ENCODE results near the gene TCF7L2.

Gene TCF7L2

GRCh38 chr10:113138937-113139585 is 189.0 kb downstream of the TCF7L2 start:
- peak; percentile 31; the same call in 2 of the 3 replicates for ATAC-seq
- no peak for TF ChIP-seq ESRRG (CRISPR knock-in tag; IDR thresholded peaks at IDR 0.05)
- no peak for TF ChIP-seq POU6F1 (CRISPR knock-in tag; IDR thresholded peaks at IDR 0.05; ENCODE audit: borderline replicate concordance, low read depth)
- TF ChIP-seq ARNTL (CRISPR knock-in tag; IDR thresholded peaks at IDR 0.05; ENCODE audit: borderline replicate concordance, low read depth), result no peak
- no peak for TF ChIP-seq ZFP3 (CRISPR knock-in tag; IDR thresholded peaks at IDR 0.05)
- no peak for TF ChIP-seq PPARA (CRISPR knock-in tag; IDR thresholded peaks at IDR 0.05; ENCODE audit: borderline replicate concordance)
- no peak for TF ChIP-seq PATZ1 (CRISPR knock-in tag; IDR thresholded peaks at IDR 0.05; ENCODE audit: borderline replicate concordance)
- no peak for TF ChIP-seq ZNF8 (CRISPR knock-in tag; IDR thresholded peaks at IDR 0.05)
- TF ChIP-seq CSRNP3 (CRISPR knock-in tag; IDR thresholded peaks at IDR 0.05), result no peak
- no peak for TF ChIP-seq TSHZ2 (CRISPR knock-in tag; IDR thresholded peaks at IDR 0.05)
- no peak for TF ChIP-seq ZNF70 (CRISPR knock-in tag; IDR thresholded peaks at IDR 0.05)
- TF ChIP-seq GLIS3 (CRISPR knock-in tag; IDR thresholded peaks at IDR 0.05), result no peak
- TF ChIP-seq RARB (CRISPR knock-in tag; IDR thresholded peaks at IDR 0.05), result no peak
- TF ChIP-seq ZNF565 (CRISPR knock-in tag; conservative IDR thresholded peaks at IDR 0.05; ENCODE audit: low read depth), result no peak
- TF ChIP-seq TCF4 (CRISPR knock-in tag; IDR thresholded peaks at IDR 0.05; ENCODE audit: borderline replicate concordance), result no peak

GRCh38 chr10:113139699-113140098 is 189.7 kb downstream of the TCF7L2 start:
- TF ChIP-seq TSHZ2 (CRISPR knock-in tag; IDR thresholded peaks at IDR 0.05) (no peak), ZNF565 (CRISPR knock-in tag; conservative IDR thresholded peaks at IDR 0.05; ENCODE audit: low read depth) (no peak), PATZ1 (CRISPR knock-in tag; IDR thresholded peaks at IDR 0.05; ENCODE audit: borderline replicate concordance) (no peak), TOX (CRISPR knock-in tag; IDR thresholded peaks at IDR 0.05; ENCODE audit: borderline replicate concordance) (no peak), CSDC2 (CRISPR knock-in tag; IDR thresholded peaks at IDR 0.05) (no peak), RARB (CRISPR knock-in tag; IDR thresholded peaks at IDR 0.05) (no peak), GLIS3 (CRISPR knock-in tag; IDR thresholded peaks at IDR 0.05) (no peak), ZNF8 (CRISPR knock-in tag; IDR thresholded peaks at IDR 0.05) (no peak), ARNTL (CRISPR knock-in tag; IDR thresholded peaks at IDR 0.05; ENCODE audit: borderline replicate concordance, low read depth) (no peak), ZC3H10 (CRISPR knock-in tag; IDR thresholded peaks at IDR 0.05) (no peak), ISL1 (CRISPR knock-in tag; IDR thresholded peaks at IDR 0.05) (no peak), POU6F1 (CRISPR knock-in tag; IDR thresholded peaks at IDR 0.05; ENCODE audit: borderline replicate concordance, low read depth) (no peak), OSR1 (CRISPR knock-in tag; IDR thresholded peaks at IDR 0.05) (no peak), ZNF70 (CRISPR knock-in tag; IDR thresholded peaks at IDR 0.05) (no peak), TCF4 (CRISPR knock-in tag; IDR thresholded peaks at IDR 0.05; ENCODE audit: borderline replicate concordance) (no peak), BACH2 (CRISPR knock-in tag; IDR thresholded peaks at IDR 0.05; ENCODE audit: borderline replicate concordance) (no peak), ESRRG (CRISPR knock-in tag; IDR thresholded peaks at IDR 0.05) (no peak), ZFP3 (CRISPR knock-in tag; IDR thresholded peaks at IDR 0.05) (no peak), CSRNP3 (CRISPR knock-in tag; IDR thresholded peaks at IDR 0.05) (no peak)
- peak; percentile 84 for ATAC-seq

All from SK-N-SH treated with all-trans-retinoic acid at 6 μM for 48 hours (cell line).